ENCODE measurements around the gene ZDHHC9. TPM values are rescaled to one million over a fixed set of nuclear protein-coding genes. Genes with fewer than 3 reads are reported as not detected.

ZDHHC9 gene
- total and polyA plus RNA-seq, 5 donors from 2014 or later = 2.4 to 6.2 (median 4.1) TPM

DNA sequence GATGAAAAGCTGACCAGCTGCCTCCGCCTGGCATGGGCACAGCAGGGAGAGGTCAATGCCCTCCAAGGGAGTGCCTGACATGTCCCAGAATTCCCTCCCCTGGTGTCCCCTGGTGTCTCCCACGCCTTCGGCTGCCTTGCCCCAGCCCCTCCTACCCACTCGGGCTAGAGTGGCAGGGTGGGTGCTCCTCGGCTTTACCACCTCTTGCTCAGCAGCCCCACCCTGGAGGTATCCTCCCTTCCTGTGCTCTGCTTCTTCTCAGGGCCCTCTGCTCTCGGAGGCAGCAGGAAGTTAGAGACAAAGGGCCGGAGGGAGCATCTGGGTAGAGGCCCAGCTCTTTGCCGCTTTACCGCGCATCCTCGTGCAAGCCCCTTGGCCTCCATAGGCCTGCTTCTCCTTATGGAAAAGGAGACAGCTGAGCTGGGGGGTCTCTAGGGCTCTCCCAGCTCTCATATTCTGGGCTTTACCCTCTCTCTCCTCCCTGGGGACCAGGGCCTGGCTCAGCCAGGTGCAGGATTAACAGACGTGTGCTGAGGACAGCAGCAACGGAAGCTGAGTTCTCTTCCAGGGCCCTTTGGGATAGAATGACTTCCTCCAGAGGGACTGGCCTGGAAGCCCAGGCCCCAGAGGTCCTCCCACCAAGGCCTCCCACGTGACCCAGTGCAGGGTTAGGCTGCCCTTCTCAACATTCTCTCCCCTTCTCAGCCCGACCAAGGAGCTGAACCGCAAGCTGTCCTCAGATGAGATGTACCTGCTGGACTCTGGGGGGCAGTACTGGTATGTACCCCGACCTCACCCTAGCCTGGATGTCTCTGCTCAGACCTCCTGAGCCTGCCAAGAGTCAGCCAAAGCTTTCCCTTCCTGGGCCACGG lies 87.7 kb downstream of the ZDHHC9 start:
- DNase-seq (peak in 1 of 3 donors; percentile 84), ATAC-seq (ENCODE audit: low read depth in 2 of 2) (peak; percentile 52 to 72)
- Mint-ChIP-seq H3K27ac (peak overlapping the region; percentile 74 to 87 (median 85)), H3K4me3 (peak overlapping the region; percentile 56 to 83 (median 68)), H3K9me3 (peaks cover 0 to 1% (median 0%) of the 10 kb centered on the region in 7 donors), H3K36me3 (no peaks in the 10 kb centered on the region), H3K4me1 (peaks cover 6 to 75% (median 33%) of the 10 kb centered on the region in 4 donors), H3K27me3 (no peaks in the 10 kb centered on the region)
- H3K4me1 ChIP-seq (ENCODE audit: control insufficient read depth, insufficient read depth, low read length, poor library complexity, severe bottlenecking) = peaks cover 63% of the 10 kb centered on the region
- no peaks in the 10 kb centered on the region for H3K9me3 ChIP-seq (ENCODE audit: control insufficient read depth in 2 of 2, low read length in 2 of 2)
- no peaks in the 10 kb centered on the region for H3K27me3 ChIP-seq (ENCODE audit: control insufficient read depth, insufficient read depth, low read length)
- H3K36me3 ChIP-seq (ENCODE audit: control insufficient read depth, insufficient read depth, low read length) = no peaks in the 10 kb centered on the region
- H3K27ac ChIP-seq (ENCODE audit: insufficient read depth, low read length, poor library complexity, severe bottlenecking) = peak overlapping the region; percentile 61
- H3K4me3 ChIP-seq (ENCODE audit: low read depth, low read length) = peak overlapping the region; percentile 32

DNA sequence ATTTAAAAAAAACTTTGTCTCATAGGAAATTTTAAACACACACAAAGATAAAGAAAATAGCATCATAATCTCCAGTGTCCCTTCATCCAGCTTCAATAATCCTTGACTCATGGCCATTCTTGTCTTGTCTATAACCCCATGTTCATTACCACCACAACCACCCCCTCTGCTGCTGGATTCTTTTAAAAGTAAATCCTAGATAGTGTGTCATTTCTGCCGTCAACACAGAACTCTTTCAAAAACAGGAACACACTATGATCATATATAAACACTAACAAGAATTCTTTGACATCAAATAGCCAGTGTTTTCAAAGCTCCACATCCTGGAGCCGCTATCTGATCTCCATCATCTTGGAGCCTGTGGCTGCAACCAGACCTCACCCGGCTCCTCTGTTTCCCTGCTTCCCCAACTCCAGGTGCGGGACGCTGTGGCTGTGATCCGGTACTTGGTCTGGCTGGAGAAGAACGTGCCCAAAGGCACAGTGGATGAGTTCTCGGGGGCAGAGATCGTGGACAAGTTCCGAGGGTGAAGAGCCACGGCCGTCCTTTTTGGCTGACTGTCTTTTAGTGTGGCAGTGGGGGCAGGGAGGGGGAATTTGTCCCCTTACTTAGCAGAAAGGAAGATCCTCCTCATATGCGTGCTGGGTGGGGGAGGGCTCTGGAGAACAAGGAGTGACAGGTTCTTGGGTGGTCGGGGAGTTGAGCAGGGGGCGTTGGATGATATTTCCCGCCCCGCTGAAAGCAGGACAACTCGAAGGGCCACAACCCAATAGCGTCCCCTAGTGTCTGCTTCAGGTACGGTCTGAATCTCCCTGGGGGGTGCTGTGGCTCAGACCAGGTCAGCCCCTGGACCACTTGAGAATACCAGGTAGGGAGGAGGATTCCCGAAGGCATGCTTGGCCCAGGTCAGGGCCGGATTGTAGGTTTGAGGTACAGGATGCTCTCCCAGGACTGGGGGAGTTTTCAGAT lies 89.3 kb downstream of the ZDHHC9 start:
- peaks cover 47% of the 10 kb centered on the region for H3K4me1 ChIP-seq (ENCODE audit: control insufficient read depth, insufficient read depth, low read length, poor library complexity, severe bottlenecking)
- DNase-seq = peak in 1 of 3 donors; percentile 38
- peak overlapping the region; percentile 30 to 97 (median 46) for H3K27ac Mint-ChIP-seq
- no peaks in the 10 kb centered on the region for H3K27me3 ChIP-seq (ENCODE audit: control insufficient read depth, insufficient read depth, low read length)
- H3K9me3 ChIP-seq (ENCODE audit: control insufficient read depth in 2 of 2, low read length in 2 of 2) = no peaks in the 10 kb centered on the region
- no peak overlapping the region for H3K27ac ChIP-seq (ENCODE audit: insufficient read depth, low read length, poor library complexity, severe bottlenecking)
- H3K27me3 Mint-ChIP-seq = no peaks in the 10 kb centered on the region
- H3K4me3 ChIP-seq (ENCODE audit: low read depth, low read length) = no peak overlapping the region
- peaks cover 0 to 1% (median 0%) of the 10 kb centered on the region in 7 donors for H3K9me3 Mint-ChIP-seq
- H3K4me3 Mint-ChIP-seq = peak overlapping the region in 3 of 4 donors; percentile 56 to 65 (median 57)
- no peaks in the 10 kb centered on the region for H3K36me3 ChIP-seq (ENCODE audit: control insufficient read depth, insufficient read depth, low read length)
- H3K4me1 Mint-ChIP-seq = peaks cover 0 to 59% (median 22%) of the 10 kb centered on the region in 4 donors
- no peaks in the 10 kb centered on the region for H3K36me3 Mint-ChIP-seq
- no peak for ATAC-seq (ENCODE audit: low read depth in 2 of 2)

Other genes starting within 250 kb of the ZDHHC9 start
- gene APLN, start 188.9 kb downstream of the ZDHHC9 start, total RNA-seq = not detected
- gene APLN, start 188.9 kb downstream of the ZDHHC9 start, polyA plus RNA-seq = not detected
- 0.99 TPM for gene XPNPEP2, start 104.9 kb downstream of the ZDHHC9 start, total RNA-seq
- under 1 TPM; 0.17 to 0.75 (median 0.41) TPM for gene XPNPEP2, start 104.9 kb downstream of the ZDHHC9 start, polyA plus RNA-seq
- 117 TPM for gene SASH3, start 63.9 kb downstream of the ZDHHC9 start, total RNA-seq
- gene SASH3, start 63.9 kb downstream of the ZDHHC9 start, polyA plus RNA-seq = 100 to 1,000 TPM; 161 to 205 (median 193) TPM
- gene UTP14A, start 62.3 kb upstream of the ZDHHC9 start, total RNA-seq = 11.7 TPM
- 1 to 10 TPM; 5.8 to 9.5 (median 8.3) TPM for gene UTP14A, start 62.3 kb upstream of the ZDHHC9 start, polyA plus RNA-seq
- gene BCORL1, start 138.7 kb upstream of the ZDHHC9 start, total RNA-seq = 5.5 TPM
- 1 to 10 TPM in 2 of 4 donors, under 1 TPM in 2; 0.13 to 2.0 (median 1.0) TPM for gene BCORL1, start 138.7 kb upstream of the ZDHHC9 start, polyA plus RNA-seq